AML-193 (cell line): ENCODE data around the gene ARID1B.

Source experiments
- DNase-seq, 2 experiments: peaks; one replicate each; lab custom pipeline; 2025; lab: John Stamatoyannopoulos, UW

The ARID1B gene

GRCh38 chr6:156992020-156992804 lies 215.0 kb downstream of the ARID1B start:
- DNase-seq = no peak

GRCh38 chr6:156993713-156994112 lies 216.5 kb downstream of the ARID1B start:
- no peak for DNase-seq

GRCh38 chr6:156994215-156995076 lies 217.3 kb downstream of the ARID1B start:
- DNase-seq = no peak

GRCh38 chr6:156995502-156995901 lies 218.3 kb downstream of the ARID1B start:
- DNase-seq = no peak

GRCh38 chr6:156996265-156996664 lies 219.1 kb downstream of the ARID1B start:
- no peak for DNase-seq

- DNase-seq = no peak
Measured at GRCh38 chr6:156998794-156999330, 221.7 kb downstream of the ARID1B start.

- no peak for DNase-seq
Measured at GRCh38 chr6:156999762-157000161, 222.6 kb downstream of the ARID1B start.

GRCh38 chr6:157001716-157002115 lies 224.5 kb downstream of the ARID1B start:
- DNase-seq = no peak

- DNase-seq = no peak
Measured at GRCh38 chr6:157002774-157003173, 225.6 kb downstream of the ARID1B start.

- DNase-seq = no peak
Measured at GRCh38 chr6:157005940-157006339, 228.8 kb downstream of the ARID1B start.

- no peak for DNase-seq
Measured at GRCh38 chr6:157008568-157008967, 231.4 kb downstream of the ARID1B start.

GRCh38 chr6:157012355-157012754 lies 235.2 kb downstream of the ARID1B start:
- no peak for DNase-seq

- DNase-seq = no peak
Measured at GRCh38 chr6:157013649-157014304, 236.6 kb downstream of the ARID1B start.

- no peak for DNase-seq
Measured at GRCh38 chr6:157014871-157015270, 237.7 kb downstream of the ARID1B start.

GRCh38 chr6:157017022-157017421 lies 239.8 kb downstream of the ARID1B start:
- DNase-seq = no peak

- no peak for DNase-seq
Measured at GRCh38 chr6:157017861-157018260, 240.7 kb downstream of the ARID1B start.

GRCh38 chr6:157019115-157019641 lies 242.0 kb downstream of the ARID1B start:
- DNase-seq = peak; percentile 21 to 36

GRCh38 chr6:157019733-157020132 lies 242.6 kb downstream of the ARID1B start:
- DNase-seq = peak; percentile 27 to 28

- peak in 1 of 2 experiments; percentile 32 for DNase-seq
Measured at GRCh38 chr6:157020398-157020797, 243.2 kb downstream of the ARID1B start.

GRCh38 chr6:157020881-157021343 lies 243.7 kb downstream of the ARID1B start:
- DNase-seq = peak; percentile 62 to 77

- peak; percentile 81 to 93 for DNase-seq
Measured at GRCh38 chr6:157021344-157021992, 244.3 kb downstream of the ARID1B start.
